B cell (primary cell): ENCODE results near the gene FBN2.

Source experiments
- EZH2 ChIP-seq: IDR thresholded peaks from 2 replicates; pipeline ENCODE4 v1.6.1; 2012; ENCODE audit warnings: borderline replicate concordance, low read depth, mild to moderate bottlenecking, moderate library complexity, low read length; ENCODE audit not compliant: insufficient read depth, poor library complexity, severe bottlenecking
- TF ChIP-seq, protein P1 (sequence below): fragments of 200-600 bp; IDR thresholded peaks from one replicate; pipeline ENCODE4 v1.8.0; 2022; ENCODE audit warnings: antibody characterized with exemption, mild to moderate bottlenecking

DNA sequence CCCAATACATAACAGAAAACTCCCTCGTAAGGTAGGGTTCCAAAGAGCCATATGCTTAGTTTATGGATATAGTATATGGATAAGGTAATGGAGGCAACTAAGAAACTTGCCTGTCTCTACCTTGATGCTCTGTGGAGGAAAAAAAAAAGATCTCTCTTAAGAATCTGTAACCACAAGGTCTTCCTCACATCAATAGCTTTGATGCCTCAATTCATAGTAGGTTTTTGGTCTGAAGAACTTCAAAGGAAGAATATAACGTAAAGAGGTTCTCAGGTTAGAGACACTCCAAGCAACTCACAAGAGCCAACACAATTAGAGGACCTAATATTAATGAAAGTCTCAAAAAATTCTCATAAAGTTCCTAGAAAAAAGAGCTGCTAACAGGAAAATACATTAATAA is 140.2 kb downstream of the FBN2 start:
- TF ChIP-seq, protein P1, sequence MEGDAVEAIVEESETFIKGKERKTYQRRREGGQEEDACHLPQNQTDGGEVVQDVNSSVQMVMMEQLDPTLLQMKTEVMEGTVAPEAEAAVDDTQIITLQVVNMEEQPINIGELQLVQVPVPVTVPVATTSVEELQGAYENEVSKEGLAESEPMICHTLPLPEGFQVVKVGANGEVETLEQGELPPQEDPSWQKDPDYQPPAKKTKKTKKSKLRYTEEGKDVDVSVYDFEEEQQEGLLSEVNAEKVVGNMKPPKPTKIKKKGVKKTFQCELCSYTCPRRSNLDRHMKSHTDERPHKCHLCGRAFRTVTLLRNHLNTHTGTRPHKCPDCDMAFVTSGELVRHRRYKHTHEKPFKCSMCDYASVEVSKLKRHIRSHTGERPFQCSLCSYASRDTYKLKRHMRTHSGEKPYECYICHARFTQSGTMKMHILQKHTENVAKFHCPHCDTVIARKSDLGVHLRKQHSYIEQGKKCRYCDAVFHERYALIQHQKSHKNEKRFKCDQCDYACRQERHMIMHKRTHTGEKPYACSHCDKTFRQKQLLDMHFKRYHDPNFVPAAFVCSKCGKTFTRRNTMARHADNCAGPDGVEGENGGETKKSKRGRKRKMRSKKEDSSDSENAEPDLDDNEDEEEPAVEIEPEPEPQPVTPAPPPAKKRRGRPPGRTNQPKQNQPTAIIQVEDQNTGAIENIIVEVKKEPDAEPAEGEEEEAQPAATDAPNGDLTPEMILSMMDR: no peak
- TF ChIP-seq EZH2: no peak
